HEK293T (cell line): Measurements from ENCODE around the gene ZHX3.

Experiments
- ARNT ChIP-seq: fragments of 450-650 bp; IDR thresholded peaks from 2 replicates; pipeline ENCODE4 v1.6.1; 2017; ENCODE audit warnings: mild to moderate bottlenecking
- BHLHE40 ChIP-seq: fragments of 450-650 bp; IDR thresholded peaks from 2 replicates; pipeline ENCODE4 v1.6.1; 2016; ENCODE audit warnings: mild to moderate bottlenecking, moderate library complexity, borderline replicate concordance
- ELF4 ChIP-seq: fragments of 450-650 bp; IDR thresholded peaks from 2 replicates; pipeline ENCODE4 v1.6.1; 2017; ENCODE audit warnings: antibody characterized with exemption
- FOXK2 ChIP-seq: fragments of 450-650 bp; IDR thresholded peaks from 2 replicates; pipeline ENCODE4 v1.6.1; 2016; ENCODE audit warnings: mild to moderate bottlenecking
- FOXM1 ChIP-seq: fragments of 450-650 bp; IDR thresholded peaks from 2 replicates; pipeline ENCODE4 v1.6.1; 2017; ENCODE audit warnings: mild to moderate bottlenecking, borderline replicate concordance
- L3MBTL2 ChIP-seq: fragments of 450-650 bp; conservative IDR thresholded peaks from 2 replicates; pipeline ENCODE4 v1.6.1; 2016; ENCODE audit warnings: mild to moderate bottlenecking
- LEF1 ChIP-seq: fragments of 450-650 bp; IDR thresholded peaks from 2 replicates; pipeline ENCODE4 v1.6.1; 2017; ENCODE audit warnings: mild to moderate bottlenecking, borderline replicate concordance
- NFRKB ChIP-seq: fragments of 450-650 bp; IDR thresholded peaks from 2 replicates; pipeline ENCODE4 v1.6.1; 2016; ENCODE audit warnings: mild to moderate bottlenecking, moderate library complexity
- SUZ12 ChIP-seq: fragments of 450-650 bp; IDR thresholded peaks from 2 replicates; pipeline ENCODE4 v1.6.1; 2016; ENCODE audit warnings: mild to moderate bottlenecking
- ZNF384 ChIP-seq: fragments of 450-650 bp; IDR thresholded peaks from 2 replicates; pipeline ENCODE4 v1.6.1; 2016

GRCh38 chr20:41177636-41178035, 139.9 kb downstream of the ZHX3 start:
- no peak for TF ChIP-seq LEF1
- TF ChIP-seq FOXK2: no peak
- TF ChIP-seq ZNF384: no peak
- TF ChIP-seq ELF4: no peak
- no peak for TF ChIP-seq SUZ12
- TF ChIP-seq ARNT: no peak
- no peak for TF ChIP-seq BHLHE40
- no peak for TF ChIP-seq NFRKB
- no peak for TF ChIP-seq L3MBTL2
- no peak for TF ChIP-seq FOXM1
